ENCODE results near the gene NARS2. TPM values are rescaled to one million over a fixed set of nuclear protein-coding genes. Genes with fewer than 3 reads are reported as not detected.

NARS2 gene
- total RNA-seq, 1 donor from 2014 or later, result 24.7 TPM

- no peak for TF ChIP-seq CTCF (IDR thresholded peaks at IDR 0.05; ENCODE audit: unreplicated experiment)
- H3K27ac Mint-ChIP-seq, result no peak overlapping the region
- DNase-seq (ENCODE audit: low spot score, unreplicated experiment), result no peak
- no peaks in the 10 kb centered on the region for H3K9me3 Mint-ChIP-seq (ENCODE audit: low read depth)
- peaks cover 10% of the 10 kb centered on the region for H3K4me1 Mint-ChIP-seq (ENCODE audit: low read depth)
- peaks cover 15% of the 10 kb centered on the region for H3K36me3 Mint-ChIP-seq (ENCODE audit: insufficient read depth)
- H3K4me3 Mint-ChIP-seq (ENCODE audit: low read depth), result no peak overlapping the region
- no peaks in the 10 kb centered on the region for H3K27me3 Mint-ChIP-seq
Measured at GRCh38 chr11:78444726-78445125, 129.9 kb downstream of the NARS2 start.

GRCh38 chr11:78441956-78442355 is 132.7 kb downstream of the NARS2 start:
- Mint-ChIP-seq H3K36me3 (ENCODE audit: insufficient read depth) (peaks cover 19% of the 10 kb centered on the region), H3K4me3 (ENCODE audit: low read depth) (no peak overlapping the region), H3K27ac (peak overlapping the region; percentile 69), H3K9me3 (ENCODE audit: low read depth) (no peaks in the 10 kb centered on the region), H3K4me1 (ENCODE audit: low read depth) (peaks cover 10% of the 10 kb centered on the region), H3K27me3 (no peaks in the 10 kb centered on the region)
- TF ChIP-seq CTCF (IDR thresholded peaks at IDR 0.05; ENCODE audit: unreplicated experiment), result no peak
- DNase-seq (ENCODE audit: low spot score, unreplicated experiment), result no peak

DNA sequence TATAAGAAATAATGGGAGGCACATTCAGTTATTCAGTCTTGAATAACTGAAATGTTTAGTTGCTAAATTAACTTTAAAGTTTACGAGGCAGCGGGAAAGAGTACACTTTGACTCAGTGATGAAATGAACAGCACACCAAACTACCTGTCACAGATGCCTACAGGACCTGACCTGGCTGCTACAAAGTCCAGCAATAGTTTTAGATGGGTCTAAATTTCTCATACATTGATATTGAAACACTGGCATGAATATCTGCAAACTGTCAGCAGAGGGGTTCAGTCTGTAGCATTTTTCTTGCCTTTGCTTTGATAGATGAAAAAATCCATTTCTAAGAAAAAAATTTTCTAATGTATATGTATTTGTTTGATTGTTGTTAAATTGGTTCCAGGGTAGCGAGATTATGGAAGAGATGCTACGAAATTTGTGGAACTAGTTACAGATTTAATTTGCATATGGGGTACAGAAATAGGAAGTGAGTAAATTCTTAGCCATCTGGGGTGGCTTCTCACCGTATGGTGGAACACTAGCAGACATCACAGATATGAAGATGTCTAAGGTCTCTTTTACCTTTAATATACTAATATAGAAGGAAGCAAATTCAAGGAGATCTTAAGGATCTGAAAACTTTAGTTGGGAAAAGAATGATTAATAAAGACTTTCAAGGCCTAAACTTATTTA is 136.2 kb downstream of the NARS2 start:
- TF ChIP-seq CTCF (IDR thresholded peaks at IDR 0.05; ENCODE audit: unreplicated experiment), result no peak
- Mint-ChIP-seq H3K4me3 (ENCODE audit: low read depth) (no peak overlapping the region), H3K9me3 (ENCODE audit: low read depth) (no peaks in the 10 kb centered on the region), H3K36me3 (ENCODE audit: insufficient read depth) (peaks cover 22% of the 10 kb centered on the region), H3K27me3 (no peaks in the 10 kb centered on the region), H3K4me1 (ENCODE audit: low read depth) (peaks cover 15% of the 10 kb centered on the region), H3K27ac (no peak overlapping the region)
- no peak for DNase-seq (ENCODE audit: low spot score, unreplicated experiment)

GRCh38 chr11:78432956-78433355 is 141.7 kb downstream of the NARS2 start:
- H3K4me1 Mint-ChIP-seq (ENCODE audit: low read depth), result peaks cover 26% of the 10 kb centered on the region
- no peak overlapping the region for H3K27ac Mint-ChIP-seq
- peaks cover 10% of the 10 kb centered on the region for H3K36me3 Mint-ChIP-seq (ENCODE audit: insufficient read depth)
- TF ChIP-seq CTCF (IDR thresholded peaks at IDR 0.05; ENCODE audit: unreplicated experiment), result no peak
- no peak overlapping the region for H3K4me3 Mint-ChIP-seq (ENCODE audit: low read depth)
- no peaks in the 10 kb centered on the region for H3K27me3 Mint-ChIP-seq
- no peaks in the 10 kb centered on the region for H3K9me3 Mint-ChIP-seq (ENCODE audit: low read depth)
- no peak for DNase-seq (ENCODE audit: low spot score, unreplicated experiment)

- H3K9me3 Mint-ChIP-seq (ENCODE audit: low read depth), result no peaks in the 10 kb centered on the region
- peaks cover 7% of the 10 kb centered on the region for H3K36me3 Mint-ChIP-seq (ENCODE audit: insufficient read depth)
- peaks cover 28% of the 10 kb centered on the region for H3K4me1 Mint-ChIP-seq (ENCODE audit: low read depth)
- no peak for DNase-seq (ENCODE audit: low spot score, unreplicated experiment)
- no peak overlapping the region for H3K4me3 Mint-ChIP-seq (ENCODE audit: low read depth)
- TF ChIP-seq CTCF (IDR thresholded peaks at IDR 0.05; ENCODE audit: unreplicated experiment), result peak; percentile 50
- no peaks in the 10 kb centered on the region for H3K27me3 Mint-ChIP-seq
- no peak overlapping the region for H3K27ac Mint-ChIP-seq
Measured at GRCh38 chr11:78432058-78432515, 142.6 kb downstream of the NARS2 start.
